SK-N-SH treated with all-trans-retinoic acid at 6 μM for 48 hours (cell line): ENCODE data around the gene AQP4.

Source experiments
- TCF4 ChIP-seq: fragments of 250-450 bp; sonication (Bioruptor Pico); IDR thresholded peaks from 2 replicates; pipeline ENCODE4 v1.8.0; 2021; ENCODE audit warnings: mild to moderate bottlenecking, moderate library complexity, borderline replicate concordance
- ZNF565 ChIP-seq: fragments of 450-650 bp; formaldehyde crosslinking; conservative IDR thresholded peaks from 2 replicates; pipeline ENCODE4 v1.5.0; 2020; ENCODE audit warnings: low read depth, mild to moderate bottlenecking, moderate library complexity

- TF ChIP-seq ZNF565 (no peak), TCF4 (CRISPR knock-in tag) (no peak)
These were observed 24.5 kb downstream of the AQP4 start for GRCh38 chr18:26840965-26841364.
